G401.6 (cell line): ENCODE data around the gene STEAP3.

Experiments
- FAIRE-seq: peaks from 2 replicates; lab custom pipeline; 2012; peaks lifted over from hg19 to GRCh38; lab: Jason Lieb, UNC

STEAP3 gene

GRCh38 chr2:119295688-119296375, 72.2 kb downstream of the STEAP3 start:
- no peak for FAIRE-seq

DNA sequence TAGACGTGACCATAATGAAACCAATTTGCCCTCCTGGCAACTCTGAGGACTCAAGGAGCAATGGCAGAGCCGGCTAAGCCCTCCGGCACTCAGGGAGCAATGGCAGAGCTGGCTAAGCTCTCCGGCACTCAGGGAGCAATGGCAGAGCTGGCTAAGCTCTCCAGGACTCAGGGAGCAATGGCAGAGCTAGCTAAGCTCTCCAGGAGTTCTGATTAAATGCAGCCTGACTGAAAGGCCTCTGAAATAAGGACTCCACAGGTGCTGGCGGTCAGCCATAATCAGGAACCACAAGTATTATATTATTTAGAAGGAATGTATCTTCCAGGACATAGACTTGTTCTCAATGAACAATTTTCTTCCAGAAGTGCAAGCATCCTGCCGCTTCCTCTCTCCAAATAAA, 77.8 kb downstream of the STEAP3 start:
- no peak for FAIRE-seq

GRCh38 chr2:119304847-119305246, 81.2 kb downstream of the STEAP3 start:
- FAIRE-seq: no peak

DNA sequence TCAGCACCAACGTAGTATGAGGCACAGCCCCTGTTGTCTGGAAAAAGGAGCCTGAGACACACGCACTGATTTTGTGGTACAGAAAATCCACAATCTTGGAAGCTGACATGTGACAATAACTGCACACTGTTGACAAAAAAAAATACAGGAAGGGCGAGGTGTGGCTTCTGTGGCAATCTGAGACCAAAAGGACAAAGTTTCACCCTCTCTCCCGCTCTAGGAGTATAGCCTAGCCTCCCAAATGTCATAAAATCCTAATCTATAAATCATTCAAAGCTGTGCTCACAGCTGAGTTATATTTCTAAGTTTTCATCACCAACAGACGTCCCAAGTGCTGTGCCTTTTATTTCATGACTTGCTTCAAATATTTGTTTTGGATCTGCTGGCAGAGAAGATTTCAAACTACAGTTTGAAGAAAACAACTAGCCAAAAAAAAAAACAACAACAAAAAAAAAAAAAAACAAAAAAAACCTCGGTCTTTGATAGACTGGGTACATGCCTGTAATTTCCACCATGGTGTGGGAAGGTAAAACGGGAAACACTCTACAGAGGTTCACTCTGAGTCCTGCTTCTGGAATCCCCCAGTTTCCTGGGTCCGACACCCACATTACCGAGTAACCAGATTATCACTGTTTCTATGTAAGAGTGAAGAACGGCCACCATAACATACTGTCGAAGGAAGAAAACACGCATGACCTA, 82.0 kb downstream of the STEAP3 start:
- no peak for FAIRE-seq

DNA sequence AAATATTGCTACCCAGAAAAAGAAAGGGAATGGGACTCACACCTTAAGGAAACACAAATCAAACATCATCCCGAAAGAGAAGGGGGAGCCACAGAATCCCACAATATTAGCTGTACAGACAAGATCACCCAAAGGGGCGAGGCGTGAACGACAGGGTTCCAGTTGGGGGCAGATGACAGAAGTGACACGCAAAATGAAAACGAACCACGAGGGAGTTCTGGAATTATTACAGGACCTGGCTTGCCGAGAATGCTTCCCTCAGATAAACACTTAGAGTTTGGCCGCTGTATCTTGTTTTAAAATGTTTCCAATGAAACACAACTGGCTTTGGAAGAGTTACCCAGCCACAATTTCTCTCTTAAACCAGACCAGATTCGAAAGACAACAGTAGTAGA, 82.6 kb downstream of the STEAP3 start:
- FAIRE-seq: no peak

DNA sequence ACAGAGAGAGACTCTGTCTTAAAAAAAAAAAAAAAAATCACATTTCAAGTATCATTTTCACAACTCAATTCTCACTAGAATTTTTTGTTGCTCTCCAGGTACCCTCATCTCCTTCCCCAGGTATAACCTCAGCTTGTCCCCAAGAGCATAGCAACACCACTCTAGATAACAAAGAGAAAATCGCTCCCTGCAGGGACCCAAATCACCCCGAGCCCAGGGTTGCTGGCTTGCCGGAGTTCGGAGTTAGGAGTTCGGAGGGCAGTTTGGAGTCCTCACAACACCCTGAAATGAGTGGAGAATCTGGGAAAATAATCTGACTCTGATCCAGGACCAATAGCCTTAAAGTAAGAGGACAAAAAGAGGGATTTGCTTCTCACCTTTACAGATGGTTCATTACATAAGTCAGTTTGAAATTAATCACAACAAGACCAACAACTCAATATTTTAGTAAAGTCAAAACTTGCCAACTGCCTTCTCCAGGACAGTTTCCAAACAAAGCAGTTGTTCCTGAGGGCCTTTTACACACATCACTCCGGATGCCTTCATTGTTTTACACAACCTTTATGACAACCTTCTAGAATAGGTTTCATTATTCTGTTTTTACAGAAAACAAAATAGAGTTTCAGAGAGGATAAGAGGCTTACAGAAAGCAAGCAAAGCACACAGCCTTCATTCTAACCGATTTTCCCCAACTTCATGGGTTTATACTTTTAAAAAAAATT, 83.9 kb downstream of the STEAP3 start:
- FAIRE-seq: no peak

GRCh38 chr2:119308793-119309330, 85.2 kb downstream of the STEAP3 start:
- FAIRE-seq: no peak

- FAIRE-seq: no peak
Measured at GRCh38 chr2:119311371-119311770, 87.7 kb downstream of the STEAP3 start.

DNA sequence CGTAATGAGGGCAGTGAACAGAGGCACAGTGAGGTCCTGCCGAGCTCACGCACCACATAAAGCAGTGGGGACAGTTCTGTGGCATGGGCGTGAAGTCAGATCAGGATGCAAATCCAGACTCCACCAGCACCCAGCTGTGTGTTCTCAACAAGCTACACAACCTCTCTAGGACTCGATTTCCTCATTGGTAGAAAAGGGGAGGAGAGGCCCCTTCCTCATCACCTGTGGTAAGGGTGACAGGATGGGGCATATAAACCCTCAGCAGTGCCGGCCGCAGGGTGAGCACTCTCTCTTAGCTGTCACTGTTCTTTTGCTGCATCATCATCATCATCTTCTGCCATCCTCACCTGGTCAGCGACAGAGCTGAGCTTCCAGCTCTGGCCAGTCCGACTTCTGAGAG, 88.2 kb downstream of the STEAP3 start:
- FAIRE-seq: no peak
